Endothelial cell of umbilical vein (primary cell): Measurements from ENCODE around the gene SLIT1.

Source experiments
- CTCF ChIP-seq, 2 donors: IDR thresholded peaks; 1 replicate in 1 of 2; 2 replicates in 1 of 2; pipeline ENCODE4 v1.5.1; 2011; ENCODE audit warnings: low read length in 2 of 2, mild to moderate bottlenecking in 2 of 2, moderate library complexity in 2 of 2, control low read depth in 1 of 2, inconsistent platforms in 1 of 2, low read depth in 1 of 2; ENCODE audit not compliant: insufficient read depth in 1 of 2; ENCODE audit errors: extremely low read depth in 1 of 2
- EZH2 ChIP-seq: IDR thresholded peaks from 2 replicates; pipeline ENCODE4 v1.6.1; 2012; ENCODE audit warnings: borderline replicate concordance, low read depth, mild to moderate bottlenecking, moderate library complexity, low read length, inconsistent platforms; ENCODE audit not compliant: severe bottlenecking
- POLR2A ChIP-seq: IDR thresholded peaks from 2 replicates; pipeline ENCODE4 v1.6.1; 2012; ENCODE audit warnings: low read depth, mild to moderate bottlenecking, control low read depth, low read length
- POLR2AphosphoS5 ChIP-seq: IDR thresholded peaks from 2 replicates; pipeline ENCODE4 v1.6.1; 2012; ENCODE audit warnings: low read depth, mild to moderate bottlenecking, control low read depth, low read length, moderate library complexity; ENCODE audit not compliant: insufficient read depth

- TF ChIP-seq CTCF (IDR thresholded peaks at IDR 0.05; ENCODE audit: extremely low read depth in 1 of 2, insufficient read depth in 1 of 2, low read depth in 1 of 2, low read length in 2 of 2) (no peak), EZH2 (no peak), POLR2A (no peak), POLR2AphosphoS5 (no peak)
Measured at GRCh38 chr10:97182288-97182990, 3.3 kb downstream of the SLIT1 start.
